Sciatic nerve (tissue), 2 donors: ENCODE data around the gene UQCC2. TPM values are rescaled to one million over a fixed set of nuclear protein-coding genes. Genes with fewer than 3 reads are reported as not detected.

Experiments used
- ATAC-seq: fragments of 200-7000 bp; cut with Tn5 transposase; one replicate; pipeline ENCODE4 v1.9.1; 2020; ENCODE audit warnings: mild to moderate bottlenecking, moderate library complexity
- DNase-seq: peaks from one replicate; pipeline ENCODE4 v3.0.0-alpha.2; 2020; ENCODE audit warnings: low spot score
- intact Hi-C: fragments of 100-400 bp; cut with DNase I; formaldehyde crosslinking; loops from one replicate; pipeline ENCODE4 v1.14.2; 2022
- total RNA-seq: library from RNA; stranded (reverse); fragmentation: NEBNext Ultra II Directional; extraction: Animal tissue kit (Norgen Biotek cat#: 25700); gene quantifications from one replicate; pipeline ENCODE4 v1.2.1, GENCODE V29; 2021
- donor health status: DM: no; HTN: no; CAD: no.
- donor health status: DM: no; HTN: no; CAD: no.

The UQCC2 gene
- total RNA-seq: 32.7 TPM

GRCh38 chr6:33711140-33712129 lies at the start of gene UQCC2:
Gene UQCC2 (minus strand): TSS chr6:33711700. CDS start chr6:33711686, 14 bp downstream.
- intact Hi-C loops: no loop called here
- DNase-seq: peak; percentile 99
- ATAC-seq: peak; percentile 99

- ATAC-seq (no peak), DNase-seq (no peak)
- intact Hi-C loops: no loop called here
These were observed 48.6 kb upstream of the UQCC2 start for GRCh38 chr6:33759887-33760629.

GRCh38 chr6:33758815-33759216 lies 47.3 kb upstream of the UQCC2 start:
- intact Hi-C loops: no loop called here
- no peak for ATAC-seq

DNA sequence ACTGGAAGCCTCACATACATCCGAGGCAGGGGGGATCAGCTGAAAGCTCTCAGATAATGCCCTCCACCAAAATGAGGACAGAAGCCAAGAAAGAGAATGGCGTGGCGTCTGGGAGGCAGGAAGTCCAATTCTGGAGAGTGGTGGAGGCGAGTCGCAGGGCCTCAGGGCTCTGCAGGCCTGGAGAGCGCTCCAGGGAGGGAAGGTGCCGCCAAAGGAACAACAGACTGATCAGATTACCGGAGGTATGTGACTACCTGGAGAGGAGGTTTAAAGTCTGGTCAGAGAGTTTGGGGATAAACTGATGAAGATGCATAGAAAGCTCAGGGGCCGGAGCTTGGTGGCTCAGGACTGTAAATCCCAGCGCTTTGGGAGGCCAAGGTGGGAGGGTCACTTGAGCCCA lies 46.4 kb upstream of the UQCC2 start:
- no peak for ATAC-seq
- intact Hi-C loops: no loop called here
- no peak for DNase-seq

More at GRCh38 chr6:33758815-33759216, 47.3 kb upstream of the UQCC2 start:
- DNase-seq: no peak

DNA sequence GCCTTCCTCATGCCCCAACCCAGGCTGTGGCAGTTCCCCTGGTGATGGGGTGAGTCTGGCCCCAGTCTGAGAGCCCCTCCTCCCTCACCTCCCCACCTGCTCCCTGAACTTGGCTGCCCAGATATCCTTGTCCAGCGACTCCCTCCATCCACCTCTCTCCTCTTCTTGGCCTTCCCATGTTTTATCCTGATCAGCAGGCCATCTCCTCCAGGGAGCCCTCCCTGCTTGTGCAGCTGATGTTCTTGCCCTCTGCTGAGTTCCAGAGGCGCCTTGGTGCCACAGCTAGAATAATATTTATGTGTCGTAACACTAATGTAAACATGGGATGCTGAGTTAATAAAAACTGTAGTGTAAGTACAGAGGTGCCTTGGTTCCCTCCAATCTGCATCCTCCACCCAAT lies 45.6 kb upstream of the UQCC2 start:
- intact Hi-C loops: no loop called here
- ATAC-seq: no peak
- DNase-seq: no peak

GRCh38 chr6:33756211-33756954 lies 44.9 kb upstream of the UQCC2 start:
- ATAC-seq (no peak), DNase-seq (no peak)
- intact Hi-C loops: no loop called here

- ATAC-seq (no peak), DNase-seq (no peak)
- intact Hi-C loops: no loop called here
These were observed 43.8 kb upstream of the UQCC2 start for GRCh38 chr6:33755070-33755869.

- no peak for DNase-seq
- intact Hi-C loops: no loop called here
These were observed 42.7 kb upstream of the UQCC2 start for GRCh38 chr6:33754222-33754621.

DNA sequence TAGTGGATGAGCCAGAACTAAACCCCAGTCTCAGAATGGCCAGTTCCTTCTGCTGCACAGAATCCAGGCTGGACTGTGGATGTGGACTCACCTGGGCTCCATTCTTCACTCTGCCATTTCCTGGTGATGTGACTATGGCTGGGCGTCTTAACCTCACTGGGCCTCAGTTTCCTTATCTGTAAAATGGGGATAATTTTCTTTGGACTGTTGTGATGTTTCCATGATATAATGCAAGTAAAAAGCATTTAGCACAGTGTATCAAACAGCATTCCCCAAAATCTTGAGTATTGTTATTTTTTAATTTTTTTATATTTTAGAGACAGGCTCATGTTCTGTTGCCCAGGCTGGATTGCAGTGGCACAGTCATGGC lies 41.1 kb upstream of the UQCC2 start:
- intact Hi-C loops: no loop called here
- ATAC-seq (no peak), DNase-seq (no peak)

More at GRCh38 chr6:33754222-33754621, 42.7 kb upstream of the UQCC2 start:
- ATAC-seq: no peak

DNA sequence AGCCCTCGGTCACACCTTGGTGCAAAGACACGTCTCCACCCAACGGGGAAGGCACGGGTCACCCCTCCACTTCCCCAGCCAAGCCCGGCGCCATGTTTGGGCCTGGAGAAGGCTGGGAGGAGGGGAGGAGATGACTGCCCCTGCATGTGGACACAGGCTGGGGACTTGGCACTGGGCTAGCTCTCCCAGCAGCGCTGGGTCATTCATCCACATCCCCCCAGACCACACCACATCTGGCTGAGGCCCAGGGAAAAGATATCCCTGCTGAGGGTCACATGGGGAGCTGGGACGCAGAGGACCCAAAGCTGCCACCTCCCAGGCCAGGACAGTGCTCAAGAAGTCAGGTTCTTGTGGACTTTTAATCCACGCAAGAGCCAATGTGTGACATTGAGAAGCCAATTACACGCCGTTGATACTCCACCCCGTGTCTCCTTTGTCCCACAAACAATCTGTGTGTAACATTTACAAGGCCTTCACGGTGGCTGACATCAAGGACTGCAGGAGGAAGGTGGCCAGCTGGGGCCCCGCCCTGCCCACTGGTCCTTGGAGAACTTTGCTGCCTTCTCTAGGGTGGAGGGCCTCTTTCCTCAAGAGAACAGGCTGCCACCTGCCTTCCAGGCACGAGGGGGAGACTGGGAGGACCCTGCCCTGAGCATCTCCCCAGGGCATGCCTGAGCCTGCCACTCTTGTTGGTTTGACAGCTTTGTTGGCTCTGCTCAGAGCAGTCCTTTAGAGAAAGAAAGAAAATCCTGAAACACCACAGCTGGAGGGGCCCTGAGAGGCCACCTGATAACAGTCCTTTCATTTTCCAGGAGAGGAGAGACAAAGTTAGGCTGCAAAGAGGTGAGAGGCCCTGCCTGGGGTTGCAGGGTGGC lies 40.5 kb upstream of the UQCC2 start:
- ATAC-seq: no peak
- intact Hi-C loops: no loop called here
- DNase-seq: no peak

DNA sequence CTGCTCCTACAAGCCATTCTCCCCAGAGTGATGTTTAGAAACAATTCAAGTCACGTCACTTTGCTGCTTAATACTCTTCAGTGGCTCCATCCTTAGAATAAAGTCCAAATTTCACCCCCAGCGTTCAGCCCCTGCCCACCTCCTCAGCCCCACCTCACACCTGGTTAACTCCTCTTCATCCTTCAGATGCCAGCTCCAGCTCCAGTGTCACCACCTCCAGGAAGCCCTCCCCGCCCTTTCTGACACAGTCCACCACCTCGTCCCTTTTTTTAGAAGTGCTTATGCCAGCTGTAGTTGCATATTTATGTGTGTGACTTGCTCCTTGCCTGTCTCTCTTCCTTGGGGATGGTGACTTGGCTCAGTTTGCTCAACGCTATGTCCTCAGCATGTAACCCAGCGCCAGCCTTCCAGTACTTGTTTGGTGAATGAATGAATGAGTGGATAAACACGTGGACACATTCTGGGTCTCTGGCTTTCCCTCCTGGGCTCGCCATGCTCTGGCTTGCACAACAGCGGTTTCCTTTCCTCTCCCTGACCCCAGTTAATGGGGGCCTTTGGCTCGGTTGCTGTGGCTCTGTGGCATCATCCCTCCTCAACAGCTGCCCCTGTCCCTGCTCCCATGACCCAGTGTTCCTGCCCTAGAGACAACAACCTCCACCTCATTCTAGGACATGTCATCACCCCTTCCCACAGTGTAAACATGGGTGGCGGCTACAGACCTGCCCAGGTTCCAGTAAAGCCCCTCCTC lies 38.9 kb upstream of the UQCC2 start:
- intact Hi-C loops: no loop called here
- ATAC-seq (peak; percentile 50), DNase-seq (no peak)

DNA sequence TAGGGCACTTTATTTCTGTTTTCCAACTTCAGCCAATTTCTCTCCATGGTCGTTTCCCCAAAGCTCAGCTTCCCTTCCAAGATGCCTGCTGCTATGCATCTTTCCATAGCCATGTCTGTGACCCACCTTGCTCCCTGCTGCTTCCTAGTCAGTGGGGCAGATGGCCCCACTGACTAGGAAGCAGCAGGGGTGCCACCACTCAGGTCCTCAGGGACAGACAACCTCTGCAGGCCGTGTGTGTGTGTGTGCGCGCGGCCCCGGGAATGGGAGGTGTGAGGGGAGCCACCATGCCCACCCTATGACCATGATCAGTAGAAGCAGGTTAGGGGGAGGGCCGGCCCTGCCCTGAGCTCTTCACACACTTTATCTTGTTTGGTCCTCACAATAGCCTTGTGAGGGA lies 37.9 kb upstream of the UQCC2 start:
- no peak for ATAC-seq
- DNase-seq: no peak
- intact Hi-C loops: no loop called here

- ATAC-seq (no peak), DNase-seq (no peak)
- intact Hi-C loops: no loop called here
These were observed 37.3 kb upstream of the UQCC2 start for GRCh38 chr6:33748841-33749240.

- intact Hi-C loops: no loop called here
- DNase-seq: no peak
- ATAC-seq: no peak
These were observed 36.3 kb upstream of the UQCC2 start for GRCh38 chr6:33747823-33748222.

GRCh38 chr6:33746651-33747100 lies 35.2 kb upstream of the UQCC2 start, which contains the start of gene IP6K3:
Gene IP6K3 (minus strand): TSS chr6:33746905. CDS start chr6:33735476, 11,429 bp downstream.
- no peak for DNase-seq
- intact Hi-C loops: no loop called here
- ATAC-seq: peak; percentile 3

GRCh38 chr6:33746036-33746600 lies 34.6 kb upstream of the UQCC2 start:
- DNase-seq (no peak), ATAC-seq (peak; percentile 47)
- intact Hi-C loops: no loop called here
